AG04449 (cell line): ENCODE results near the gene CRP.
"Not testable (repeated sequence)": the region's sequence is repeated elsewhere in the genome, so short reads cannot be mapped to it uniquely, and the experiment has no call there.

Source experiments
- CTCF ChIA-PET: fragments of 350-600 bp; formaldehyde crosslinking; extraction: SDS; loops from one replicate; lab custom pipeline; 2021; ENCODE audit warnings: antibody characterized with exemption; lab: Yijun Ruan, JAX
- POLR2A ChIA-PET: fragments of 400-600, 350-600 bp; formaldehyde crosslinking; extraction: SDS; loops from one replicate; lab custom pipeline; 2020; ENCODE audit warnings: antibody characterized with exemption, inconsistent platforms; lab: Yijun Ruan, JAX
- DNase-seq: peaks from one replicate; pipeline ENCODE4 v3.0.0-alpha.2; 2010; ENCODE audit warnings: low read depth, low spot score
- H3K4me3 ChIP-seq: 2 replicates; pipeline ENCODE4 v1.5.1; 2011; ENCODE audit warnings: low read depth, mild to moderate bottlenecking, control low read depth, low read length
- TF ChIP-seq, protein P1 (sequence below): IDR thresholded peaks from one replicate; pipeline ENCODE4 v1.5.1; 2011; ENCODE audit warnings: mild to moderate bottlenecking, moderate library complexity, low read length, control low read depth, inconsistent platforms; ENCODE audit not compliant: insufficient read depth; ENCODE audit errors: missing control alignments

The CRP gene

GRCh38 chr1:159687511-159687910 lies 26.9 kb downstream of the CRP start:
- TF ChIP-seq, protein P1, sequence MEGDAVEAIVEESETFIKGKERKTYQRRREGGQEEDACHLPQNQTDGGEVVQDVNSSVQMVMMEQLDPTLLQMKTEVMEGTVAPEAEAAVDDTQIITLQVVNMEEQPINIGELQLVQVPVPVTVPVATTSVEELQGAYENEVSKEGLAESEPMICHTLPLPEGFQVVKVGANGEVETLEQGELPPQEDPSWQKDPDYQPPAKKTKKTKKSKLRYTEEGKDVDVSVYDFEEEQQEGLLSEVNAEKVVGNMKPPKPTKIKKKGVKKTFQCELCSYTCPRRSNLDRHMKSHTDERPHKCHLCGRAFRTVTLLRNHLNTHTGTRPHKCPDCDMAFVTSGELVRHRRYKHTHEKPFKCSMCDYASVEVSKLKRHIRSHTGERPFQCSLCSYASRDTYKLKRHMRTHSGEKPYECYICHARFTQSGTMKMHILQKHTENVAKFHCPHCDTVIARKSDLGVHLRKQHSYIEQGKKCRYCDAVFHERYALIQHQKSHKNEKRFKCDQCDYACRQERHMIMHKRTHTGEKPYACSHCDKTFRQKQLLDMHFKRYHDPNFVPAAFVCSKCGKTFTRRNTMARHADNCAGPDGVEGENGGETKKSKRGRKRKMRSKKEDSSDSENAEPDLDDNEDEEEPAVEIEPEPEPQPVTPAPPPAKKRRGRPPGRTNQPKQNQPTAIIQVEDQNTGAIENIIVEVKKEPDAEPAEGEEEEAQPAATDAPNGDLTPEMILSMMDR: no peak
- no peak overlapping the region for H3K4me3 ChIP-seq
- ChIA-PET POLR2A (no interaction called here), CTCF (interaction anchor here (0.8 kb wide), 1 partner anchor 13 kb away, joined by 3 read pairs; no protein-coding TSS in a partner anchor)
- no peak for DNase-seq

DNA sequence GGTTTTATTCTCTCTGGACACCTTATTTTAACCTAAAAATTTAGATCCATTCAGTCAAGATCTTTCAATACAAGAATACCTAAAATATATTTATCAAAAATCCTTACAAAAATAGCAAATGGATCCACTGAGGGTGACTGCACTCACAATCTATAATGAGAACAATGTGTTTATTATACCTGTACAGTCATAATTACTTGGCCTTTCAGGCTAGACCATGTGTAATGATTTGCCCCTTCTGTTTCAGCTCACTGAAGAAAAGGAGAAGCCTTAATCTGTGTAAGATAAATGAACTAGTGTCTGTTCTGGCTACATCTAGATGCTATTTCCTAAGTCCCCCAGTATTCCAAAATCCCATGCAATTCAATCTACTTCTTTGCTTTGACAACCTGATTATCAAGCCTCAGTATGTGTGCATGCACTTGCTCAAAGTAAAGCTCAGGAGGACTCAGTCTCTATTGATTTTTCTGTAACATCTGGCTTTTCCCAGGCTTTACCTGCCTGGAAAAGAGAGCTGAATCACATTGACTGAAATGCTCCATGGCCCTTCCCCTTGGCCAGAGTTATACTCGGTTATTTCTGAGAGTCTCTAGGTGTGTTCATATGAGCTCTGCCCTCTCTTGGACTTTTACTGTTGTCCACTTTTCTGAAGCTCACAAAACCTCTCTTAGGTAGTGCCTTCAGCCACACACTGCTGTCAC lies 27.6 kb downstream of the CRP start:
- ChIA-PET CTCF (interaction anchor here (0.8 kb wide), 1 partner anchor 14 kb away, joined by 3 read pairs; no protein-coding TSS in a partner anchor), POLR2A (no interaction called here)
- no peak overlapping the region for H3K4me3 ChIP-seq
- no peak for DNase-seq
- TF ChIP-seq, protein P1: no peak

GRCh38 chr1:159678939-159679338 lies 35.5 kb downstream of the CRP start:
- ChIA-PET CTCF (no interaction called here), POLR2A (no interaction called here)
- TF ChIP-seq, protein P1: no peak
- DNase-seq: no peak
- H3K4me3 ChIP-seq: no peak overlapping the region

DNA sequence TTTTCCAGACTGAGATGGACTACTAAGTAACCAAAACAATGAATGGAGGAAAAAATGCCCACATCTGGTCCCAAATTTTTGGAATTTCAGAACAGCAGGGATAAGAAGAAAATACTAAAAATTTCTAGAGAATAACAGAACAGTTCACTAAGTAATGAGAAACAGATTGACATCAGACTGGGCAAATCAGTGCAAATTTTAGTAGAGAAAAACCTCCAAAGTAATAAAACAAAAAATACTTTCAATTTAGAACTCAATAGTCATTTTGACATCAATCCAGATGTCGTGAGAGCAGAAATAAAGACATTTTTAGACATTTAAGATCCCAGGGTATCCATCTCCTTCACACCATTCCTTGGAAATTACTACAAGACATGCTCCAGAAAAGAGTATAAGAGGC lies 39.3 kb downstream of the CRP start:
- TF ChIP-seq, protein P1: no peak
- no peak overlapping the region for H3K4me3 ChIP-seq
- POLR2A ChIA-PET: no interaction called here
- CTCF ChIA-PET: no interaction called here
- no peak for DNase-seq

DNA sequence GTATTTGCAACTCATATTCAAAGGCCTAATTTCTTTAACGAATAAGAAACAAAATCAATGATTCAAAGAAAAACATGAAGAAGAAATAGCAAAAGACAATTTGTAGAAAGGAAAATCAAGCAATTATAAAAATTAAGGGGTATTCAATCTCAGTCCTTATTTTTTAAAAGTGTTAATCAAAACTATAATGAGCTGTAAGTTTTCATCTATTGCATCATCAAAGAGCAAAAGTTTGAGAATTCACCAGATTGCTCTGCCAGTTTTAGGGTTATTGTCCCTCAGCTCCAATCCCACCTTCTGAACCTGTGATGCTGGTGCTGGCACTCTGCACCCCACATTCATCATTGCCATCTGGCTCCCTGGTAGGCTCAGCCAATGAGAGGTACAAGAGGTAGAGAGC lies 42.0 kb downstream of the CRP start:
- CTCF ChIA-PET, POLR2A ChIA-PET: not testable (repeated sequence)

DNA sequence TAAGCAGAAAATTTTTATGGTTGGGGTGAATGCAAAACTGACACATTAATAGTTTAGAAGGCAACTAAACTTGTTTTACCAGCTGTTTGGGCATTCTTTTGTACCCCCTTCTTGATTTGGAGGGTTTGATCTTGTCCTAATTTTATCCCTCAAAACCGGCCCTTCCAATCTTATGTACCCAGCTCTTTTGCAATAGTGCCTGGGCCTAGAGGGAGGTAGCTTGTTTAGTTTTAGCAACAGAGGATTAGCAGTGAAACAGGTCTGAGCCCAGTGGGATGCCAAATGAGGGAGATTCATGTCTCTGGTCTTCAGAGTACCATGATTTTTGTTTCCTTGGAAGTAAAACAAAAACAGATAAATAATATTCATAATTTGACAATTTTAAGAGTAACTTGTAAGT lies 45.1 kb downstream of the CRP start:
- DNase-seq: no peak
- ChIA-PET CTCF (no interaction called here), POLR2A (no interaction called here)

More for the DNA sequence above, 42.0 kb downstream of the CRP start:
- DNase-seq, H3K4me3 ChIP-seq: not testable (repeated sequence)

More for the DNA sequence above, 45.1 kb downstream of the CRP start:
- TF ChIP-seq, protein P1: no peak
- no peak overlapping the region for H3K4me3 ChIP-seq
